ENCODE results near the gene DNAH7.
"Not testable (repeated sequence)": the region's sequence is repeated elsewhere in the genome, so short reads cannot be mapped to it uniquely, and the experiment has no call there.

The DNAH7 gene

DNA sequence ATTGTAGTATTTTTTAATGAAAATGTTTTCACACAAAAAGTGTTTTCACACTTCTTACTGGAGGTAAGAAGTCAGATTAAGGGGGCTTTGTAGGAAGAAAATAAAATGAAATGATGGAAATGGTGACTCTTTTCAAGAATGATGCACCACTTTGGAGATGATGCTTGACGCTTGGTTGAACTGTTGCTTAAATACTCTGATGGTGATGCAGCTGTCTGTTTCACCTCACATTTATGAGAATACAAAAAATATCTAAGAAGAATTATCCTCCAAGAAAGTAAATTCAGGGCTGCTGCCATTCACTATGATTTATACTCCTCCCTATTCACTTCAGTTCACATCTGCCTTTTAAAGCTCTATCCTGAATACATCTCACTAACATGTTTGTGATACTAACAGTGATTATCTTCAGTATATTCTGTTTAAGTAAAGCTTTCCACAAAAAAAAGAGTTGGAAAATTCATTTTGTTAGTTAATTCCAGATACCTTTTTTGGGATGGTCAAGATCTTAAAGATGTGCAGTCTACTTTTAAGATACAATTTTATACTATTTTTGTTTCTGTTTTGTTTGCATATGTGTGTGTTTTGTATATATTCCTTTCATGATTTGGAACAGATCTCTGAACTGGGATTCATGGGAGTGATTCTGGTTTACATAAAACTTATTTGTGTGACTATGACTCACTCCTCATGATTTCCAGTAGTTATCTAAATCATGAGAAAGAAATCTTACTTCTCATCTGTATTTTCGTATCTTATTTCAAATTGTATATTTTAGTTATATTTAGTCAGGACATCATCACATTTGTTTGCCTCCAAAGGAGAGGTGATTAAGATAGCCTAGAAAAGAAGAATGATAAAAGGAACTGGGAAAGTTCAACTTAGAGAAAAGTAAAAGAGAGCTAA, 358.5 kb downstream of the DNAH7 start:
- no peak for DNase-seq

DNA sequence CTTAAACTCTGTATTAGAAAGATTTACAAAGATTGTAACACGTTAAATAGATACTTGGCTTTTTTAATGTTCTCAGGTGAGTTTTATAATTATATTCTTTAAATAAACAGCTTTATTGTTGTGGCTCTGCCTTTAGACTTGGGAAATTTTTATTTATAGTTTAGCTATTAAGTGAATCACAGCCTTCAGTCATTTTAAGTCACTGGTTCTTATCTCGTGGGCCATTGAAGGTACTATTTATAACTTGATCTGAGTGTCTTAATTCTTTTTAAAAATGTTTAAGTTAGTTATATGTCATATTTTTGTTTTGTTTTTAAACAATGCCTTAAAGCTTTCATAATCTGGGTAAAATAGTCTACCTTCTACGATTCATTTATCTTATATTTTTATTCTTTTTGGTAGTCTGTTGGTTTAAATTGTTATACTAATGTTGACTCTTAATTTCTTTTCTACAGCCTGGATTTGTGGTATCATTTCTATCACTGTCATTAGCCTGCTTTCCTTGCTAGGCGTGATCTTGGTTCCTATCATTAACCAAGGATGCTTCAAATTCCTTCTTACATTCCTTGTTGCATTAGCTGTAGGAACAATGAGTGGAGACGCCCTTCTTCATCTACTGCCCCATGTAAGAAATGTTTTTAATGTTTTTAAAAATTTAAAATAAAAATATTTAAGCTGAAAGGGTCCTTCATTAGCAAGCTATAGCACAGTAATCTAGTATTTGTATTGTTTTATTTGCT, 362.3 kb downstream of the DNAH7 start:
- no peak for DNase-seq

DNA sequence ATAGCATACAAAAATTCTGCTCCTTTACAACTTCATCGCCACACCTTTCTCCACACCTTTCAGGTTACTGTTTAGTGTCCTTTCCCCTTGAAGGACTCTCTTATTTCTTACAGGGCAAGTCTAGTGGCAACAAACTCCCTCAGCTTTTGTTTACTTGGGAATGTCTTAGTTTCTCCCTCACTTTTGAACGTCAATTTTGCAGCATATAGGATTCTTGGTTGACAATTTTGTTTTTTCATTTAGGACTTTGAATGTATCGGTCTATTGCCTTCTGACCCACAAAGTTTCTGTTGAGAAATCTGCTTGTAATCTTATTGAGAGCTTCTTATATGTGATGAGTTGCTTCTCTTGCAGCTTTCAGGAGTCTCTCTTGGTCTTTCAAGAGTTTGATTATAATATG, 368.2 kb downstream of the DNAH7 start:
- DNase-seq: no peak

DNA sequence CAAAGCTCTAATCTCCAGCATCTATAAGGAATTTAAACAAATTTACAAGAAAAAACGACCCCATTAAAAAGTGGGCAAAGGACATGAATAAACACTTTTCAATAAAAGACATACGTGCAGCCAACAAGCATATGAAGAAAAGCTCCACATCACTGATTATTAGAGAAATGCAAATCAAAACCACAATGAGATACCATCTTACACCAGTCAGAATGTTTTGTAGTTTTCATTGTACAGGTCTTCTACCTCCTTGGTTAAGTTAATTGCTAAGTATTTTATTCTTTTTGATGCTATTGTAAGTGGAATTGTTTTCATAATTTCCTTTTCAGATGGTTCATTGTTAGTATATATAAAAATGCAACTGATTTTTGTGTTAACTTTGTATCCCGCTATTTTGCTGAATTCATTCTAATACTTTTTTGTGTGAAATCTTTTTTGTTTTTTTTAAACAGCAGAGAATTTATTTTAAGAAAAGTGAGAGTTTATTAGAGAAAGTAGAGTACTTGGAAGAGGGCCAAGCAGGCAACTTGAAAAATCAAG, 370.9 kb downstream of the DNAH7 start:
- DNase-seq: no peak

DNA sequence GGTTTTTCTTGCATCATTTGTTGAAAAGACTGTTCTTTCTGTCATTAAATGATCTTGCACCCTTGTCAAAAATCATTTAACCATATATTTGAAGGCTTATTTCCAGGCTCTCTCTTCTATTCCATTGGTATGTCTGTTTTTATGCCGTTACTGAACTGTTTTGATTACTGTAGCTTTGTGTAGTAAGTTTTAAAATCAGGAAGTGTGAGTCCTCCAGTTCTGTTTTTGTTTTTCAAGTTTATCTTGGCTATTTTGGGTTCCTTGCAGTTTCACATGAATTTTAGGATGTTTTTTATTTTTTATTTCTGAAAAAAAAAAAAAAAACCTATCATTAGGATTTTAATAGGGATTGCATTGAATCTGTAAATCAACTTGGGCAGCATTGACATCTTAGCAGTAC, 372.6 kb downstream of the DNAH7 start:
- DNase-seq: no peak

GRCh38 chr2:195695002-195695631, 373.5 kb downstream of the DNAH7 start:
- no peak for DNase-seq

DNA sequence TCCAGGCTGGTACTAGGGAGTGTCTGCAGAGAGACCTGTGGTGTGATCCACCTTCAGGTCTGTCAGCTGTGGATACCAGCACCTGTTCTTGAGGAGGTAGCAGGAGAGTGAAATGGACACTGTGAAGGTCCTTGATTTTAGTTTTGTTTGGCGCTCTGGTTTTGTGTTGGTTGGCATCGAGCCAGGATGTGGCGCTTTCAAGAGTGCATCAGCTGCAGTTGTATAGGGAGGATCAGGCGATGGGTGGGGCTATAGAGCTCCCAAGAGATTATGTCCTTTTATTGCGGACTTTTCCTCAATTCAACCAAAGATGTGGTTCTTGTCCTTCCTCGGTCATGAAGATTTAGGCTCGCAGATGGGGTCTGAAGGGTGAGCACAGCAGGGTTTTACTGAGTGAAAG, 374.1 kb downstream of the DNAH7 start:
- no peak for DNase-seq

DNA sequence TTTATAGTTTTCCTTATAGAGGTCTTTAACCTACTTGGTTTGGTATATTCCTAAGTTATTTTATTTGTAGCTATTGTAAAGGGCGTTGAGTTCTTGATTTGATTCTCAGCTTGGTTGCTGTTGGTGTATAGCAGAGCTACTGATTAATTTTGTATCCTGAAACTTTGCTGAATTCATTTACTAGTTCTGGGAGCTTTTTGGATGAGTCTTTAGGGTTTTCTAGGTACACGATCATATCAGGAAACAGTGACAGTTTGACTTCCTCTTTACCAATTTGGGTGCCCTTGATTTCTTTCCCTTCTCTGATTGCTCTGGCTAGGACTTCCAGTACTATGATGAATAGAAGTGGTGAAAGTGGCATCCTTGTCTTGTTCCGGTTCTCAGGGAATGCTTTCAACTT, 376.1 kb downstream of the DNAH7 start:
- DNase-seq: not testable (repeated sequence)

All from femur (tissue), 1 donor.